Activated T-cell treated with anti-CD3 and anti-CD28 coated beads, Interleukin-2, amount 50 U/mL, for 1 hour (primary cell): ENCODE data around the gene INTS12.

Experiments used
- DNase-seq: peaks from one replicate; pipeline ENCODE4 v3.0.0-alpha.2; 2020

Gene INTS12

DNA sequence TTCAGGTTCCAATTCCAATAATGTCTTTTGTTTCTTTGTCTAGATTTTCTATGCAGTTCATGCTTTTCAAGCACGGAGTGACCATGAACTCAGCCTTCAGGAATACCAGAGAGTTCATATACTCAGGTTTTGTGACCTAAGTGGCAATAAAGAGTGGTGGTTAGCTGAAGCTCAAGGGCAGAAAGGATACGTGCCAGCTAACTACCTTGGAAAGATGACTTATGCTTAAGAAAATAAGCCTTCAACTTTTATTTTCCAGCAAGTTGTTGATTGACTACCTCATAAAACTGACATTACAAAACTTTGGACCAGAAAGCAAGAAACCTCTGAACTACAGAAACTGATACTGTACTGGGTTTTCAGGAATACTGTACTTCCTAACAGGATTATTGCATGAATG, 30.8 kb downstream of the INTS12 start:
- DNase-seq, result no peak

DNA sequence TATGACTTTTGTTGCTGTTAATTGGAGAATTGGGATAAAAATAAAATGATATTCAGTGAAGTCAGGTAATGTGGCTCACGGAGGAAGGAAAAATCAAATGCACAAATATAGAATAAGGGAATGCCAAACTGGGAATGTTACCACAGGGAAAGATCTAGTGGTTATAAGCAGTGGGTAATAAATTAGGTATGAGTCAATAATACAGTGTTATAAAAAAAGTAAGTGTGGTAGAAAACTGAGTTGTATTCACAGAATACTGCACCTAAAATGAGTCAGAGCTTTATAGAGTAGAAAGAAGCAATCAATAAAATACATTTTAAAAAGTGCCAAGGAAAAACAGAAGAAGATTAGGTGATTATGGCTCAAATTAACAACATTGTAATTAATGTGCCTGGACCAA, 34.5 kb downstream of the INTS12 start:
- no peak for DNase-seq

- DNase-seq, result no peak
Observed at GRCh38 chr4:105671301-105671700, 37.2 kb downstream of the INTS12 start.

- no peak for DNase-seq
Observed at GRCh38 chr4:105670684-105671083, 37.8 kb downstream of the INTS12 start.

GRCh38 chr4:105666693-105667092, 41.8 kb downstream of the INTS12 start:
- no peak for DNase-seq

DNA sequence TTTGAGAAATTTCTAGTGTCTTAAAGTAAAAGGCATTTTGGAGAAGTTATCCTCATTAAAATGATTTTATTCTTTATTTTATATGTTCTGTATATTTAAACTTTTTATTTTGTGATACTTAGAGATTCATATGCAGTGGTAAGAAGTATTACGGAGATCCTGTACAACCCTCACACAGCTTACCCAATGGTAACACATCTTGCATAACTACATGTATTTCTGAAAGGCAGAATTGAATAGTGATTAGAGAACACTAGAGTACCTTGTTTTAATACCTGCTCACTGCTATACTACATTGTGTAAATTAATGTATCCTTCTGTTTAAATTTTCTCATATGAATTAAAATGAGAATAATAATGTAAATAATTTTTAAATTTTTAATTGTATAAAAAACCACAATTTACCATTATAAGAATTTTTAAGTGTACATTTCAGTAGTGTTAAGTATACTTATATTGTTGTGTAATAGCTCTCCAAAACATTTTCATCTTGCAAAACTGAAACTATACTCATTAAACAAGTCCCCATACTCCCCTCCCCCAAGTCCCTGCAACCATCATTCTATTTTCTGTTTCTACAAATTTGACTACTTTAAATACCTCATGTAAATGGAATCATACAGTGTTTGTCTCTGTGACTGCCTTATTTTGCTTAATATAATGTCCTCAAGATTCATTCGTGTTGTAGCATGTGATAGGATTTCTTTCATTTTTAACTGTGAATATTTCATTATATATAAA, 45.4 kb downstream of the INTS12 start:
- no peak for DNase-seq

DNA sequence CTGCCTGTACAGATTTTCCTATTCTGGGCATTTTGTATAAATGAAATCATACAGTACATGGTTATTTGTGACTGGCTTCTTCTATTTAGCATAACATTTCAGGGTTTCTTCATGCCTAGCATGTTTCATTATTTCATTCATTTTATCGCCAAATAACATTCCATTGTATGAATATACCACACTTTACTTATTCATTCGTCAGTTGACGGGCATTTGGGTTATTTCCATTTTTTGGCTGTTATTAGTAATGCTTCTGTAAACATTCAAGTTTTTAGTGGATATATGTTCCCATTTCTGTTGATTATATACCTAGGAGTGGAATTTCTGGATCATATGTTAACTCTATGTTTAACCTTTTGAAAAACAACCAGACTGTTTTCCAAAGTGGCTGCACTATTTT, 47.5 kb downstream of the INTS12 start:
- no peak for DNase-seq

GRCh38 chr4:105659190-105659589, 49.3 kb downstream of the INTS12 start:
- no peak for DNase-seq

DNA sequence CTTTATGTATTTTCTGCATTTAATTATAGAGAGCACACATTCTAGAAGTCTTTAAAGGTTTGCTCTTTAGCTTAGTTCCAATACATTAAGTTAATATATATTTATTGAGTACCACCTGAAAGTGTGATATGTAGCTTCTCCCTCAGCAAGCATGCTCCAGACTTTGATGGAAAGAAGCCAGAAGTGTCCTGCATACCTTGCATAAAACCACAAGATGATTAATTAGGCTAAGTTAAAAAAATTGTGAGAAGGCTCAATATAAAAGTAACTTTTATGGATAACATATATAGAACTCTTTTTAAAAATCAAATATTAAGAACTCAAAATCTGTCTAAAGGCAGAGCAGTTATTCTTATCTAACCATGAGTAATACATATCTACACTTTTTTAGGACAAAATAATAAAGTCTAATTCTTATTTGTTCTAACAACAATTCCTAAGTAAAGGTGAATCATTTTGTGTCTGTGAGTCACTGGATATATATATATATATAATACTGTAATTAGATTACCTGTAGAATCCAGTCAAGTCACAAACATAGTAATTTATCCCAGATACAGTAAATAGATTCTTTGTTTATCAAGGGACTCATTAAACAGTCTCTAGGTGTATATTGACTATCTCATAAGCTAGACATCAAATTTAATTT, 51.2 kb downstream of the INTS12 start:
- no peak for DNase-seq

DNA sequence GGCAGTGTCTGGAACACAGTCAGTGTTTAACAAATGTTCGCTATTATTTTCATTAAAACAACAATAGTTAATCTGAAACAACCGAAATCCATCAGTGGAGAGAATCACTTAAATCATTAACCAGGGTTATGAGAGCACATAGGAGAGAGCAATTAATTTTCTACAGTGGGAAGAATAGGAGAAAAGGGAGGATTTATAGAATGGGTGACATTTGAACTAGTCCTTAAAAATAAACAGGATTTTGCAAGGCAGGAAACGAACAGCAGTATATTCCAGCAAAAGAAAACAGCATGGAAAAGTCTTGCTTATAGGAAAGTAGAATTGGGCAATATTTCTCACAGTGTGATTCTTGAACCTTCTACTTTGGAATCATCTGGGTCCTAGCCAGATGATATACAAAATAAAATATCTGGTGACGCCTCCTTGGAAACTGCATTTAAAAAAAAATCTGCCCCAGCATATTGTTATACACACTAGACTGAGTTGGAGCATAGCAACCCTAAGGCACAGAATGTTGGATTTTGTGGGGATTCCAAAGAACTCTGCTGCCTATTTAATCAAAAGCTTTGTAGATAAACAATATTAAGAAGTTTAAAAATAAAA, 56.1 kb downstream of the INTS12 start:
- no peak for DNase-seq

DNA sequence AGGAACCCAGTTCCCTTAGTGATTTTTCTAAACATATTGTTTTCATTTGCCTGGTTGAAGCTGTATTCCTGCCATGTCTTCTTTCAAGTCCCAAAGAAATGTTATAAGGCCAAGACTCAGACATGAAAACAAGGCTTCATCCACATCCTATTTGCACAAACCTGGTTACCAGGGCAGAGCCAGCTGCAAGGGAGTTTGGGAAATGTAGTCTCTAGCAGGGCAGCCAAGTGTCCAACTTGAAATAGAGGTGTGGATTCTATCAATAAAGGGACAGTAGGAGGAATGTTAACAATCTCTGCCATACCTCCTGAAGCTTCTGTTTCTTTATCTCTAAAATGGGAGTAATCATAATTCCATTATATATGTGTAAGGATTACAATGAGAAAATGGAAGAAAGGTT, 56.6 kb downstream of the INTS12 start:
- DNase-seq, result no peak

- no peak for DNase-seq
Observed at GRCh38 chr4:105650190-105650589, 58.3 kb downstream of the INTS12 start.

- no peak for DNase-seq
Observed at GRCh38 chr4:105645440-105645839, 63.0 kb downstream of the INTS12 start.

GRCh38 chr4:105644257-105644656, 64.2 kb downstream of the INTS12 start:
- DNase-seq, result no peak

- no peak for DNase-seq
Observed at GRCh38 chr4:105641845-105642244, 66.6 kb downstream of the INTS12 start.

DNA sequence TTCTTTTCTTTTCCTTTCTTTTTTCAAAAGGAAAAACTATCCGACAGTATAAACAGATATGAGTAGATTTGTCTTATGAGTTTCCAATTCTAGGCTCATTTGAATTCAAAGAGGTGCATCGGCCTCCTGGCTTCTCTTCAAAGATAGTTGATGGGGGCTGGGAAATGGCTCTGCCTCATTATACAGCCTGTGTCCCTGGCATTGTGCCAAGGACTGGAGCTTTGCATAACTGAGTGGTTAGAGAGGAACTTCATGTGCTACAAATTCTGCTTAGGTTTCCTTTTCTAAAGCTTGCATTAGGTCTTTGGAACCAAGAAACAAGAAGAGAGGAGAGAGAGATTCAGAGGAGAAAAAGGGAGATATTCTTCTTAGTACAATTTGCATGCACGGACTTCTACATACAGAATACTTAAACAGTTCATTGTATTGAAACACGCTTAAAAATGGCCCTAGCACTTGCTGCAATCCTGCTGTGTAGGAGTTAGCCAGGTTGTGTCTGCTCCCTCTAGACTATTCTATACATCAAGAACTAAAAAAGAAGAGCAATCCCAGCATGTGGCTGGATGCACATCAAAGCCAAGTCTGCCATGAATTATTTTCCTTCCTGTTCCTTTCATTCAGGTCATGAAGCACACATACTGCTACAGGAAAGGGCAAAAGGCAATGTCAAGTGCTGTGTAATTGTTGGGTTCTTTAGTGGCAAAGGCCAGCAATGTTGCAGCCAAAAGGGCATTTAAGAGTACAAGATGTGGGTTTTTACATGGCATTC, 70.9 kb downstream of the INTS12 start:
- no peak for DNase-seq

DNA sequence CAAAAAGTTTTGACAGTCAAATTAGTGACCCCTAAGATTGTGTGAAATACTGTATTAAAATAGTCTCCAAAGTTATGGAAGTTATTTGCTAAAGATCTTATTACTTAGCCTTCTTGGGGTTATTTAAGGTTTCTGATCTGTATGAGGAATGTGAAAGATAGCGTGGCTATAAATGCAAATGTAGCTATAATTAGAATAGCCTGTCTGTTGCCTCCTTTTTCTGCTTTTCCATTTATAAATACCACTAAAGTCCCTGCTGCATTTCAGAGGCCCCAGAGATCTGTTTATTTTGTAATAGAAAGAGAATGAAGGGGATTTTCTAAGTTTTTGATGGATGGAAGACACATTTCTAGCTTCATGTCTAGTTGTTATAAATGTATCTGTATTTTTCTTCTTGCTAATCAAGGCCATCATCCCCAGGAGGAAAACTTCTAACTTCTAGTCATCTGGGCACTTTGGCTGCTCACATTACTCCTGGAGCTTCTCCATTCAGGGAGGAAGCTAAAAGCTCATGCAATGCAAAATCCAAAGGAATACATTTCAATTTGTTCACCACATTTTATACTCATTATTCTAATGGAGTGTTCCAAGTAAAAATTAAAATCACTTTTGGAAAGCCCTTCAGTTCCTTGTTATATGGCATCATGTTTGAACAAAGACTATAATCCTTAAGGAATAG, 73.9 kb downstream of the INTS12 start:
- no peak for DNase-seq

DNA sequence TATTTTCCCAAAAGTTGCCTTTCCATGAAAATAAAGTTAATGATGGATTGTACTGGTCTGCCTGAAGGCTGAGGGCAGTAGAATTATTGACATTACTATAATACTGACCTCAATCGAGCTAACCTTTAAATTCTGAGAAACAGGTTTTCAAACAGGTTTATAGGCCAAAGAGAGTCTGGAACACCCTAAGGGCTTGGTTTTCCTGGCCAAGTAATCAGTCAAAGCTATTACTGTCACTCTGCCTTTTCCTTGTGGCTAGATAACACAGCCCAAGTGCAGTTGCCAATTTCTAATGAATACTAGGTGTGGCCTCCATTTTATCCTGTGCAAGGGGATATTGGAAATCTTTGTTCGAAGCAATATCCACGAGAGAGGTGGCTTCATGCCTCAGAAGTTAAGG, 75.2 kb downstream of the INTS12 start:
- DNase-seq, result no peak
